ENCODE measurements around the gene KAZN. TPM values are rescaled to one million over a fixed set of nuclear protein-coding genes. Genes with fewer than 3 reads are reported as not detected.

KAZN gene
- total RNA-seq, 2 experiments from 2014 or later: 0.22 to 0.55 TPM

GRCh38 chr1:14624941-14625340, 26.5 kb downstream of the KAZN start:
- TF ChIP-seq CTCF (IDR thresholded peaks at IDR 0.05): no peak
- POLR2A ChIA-PET: no interaction called here

DNA sequence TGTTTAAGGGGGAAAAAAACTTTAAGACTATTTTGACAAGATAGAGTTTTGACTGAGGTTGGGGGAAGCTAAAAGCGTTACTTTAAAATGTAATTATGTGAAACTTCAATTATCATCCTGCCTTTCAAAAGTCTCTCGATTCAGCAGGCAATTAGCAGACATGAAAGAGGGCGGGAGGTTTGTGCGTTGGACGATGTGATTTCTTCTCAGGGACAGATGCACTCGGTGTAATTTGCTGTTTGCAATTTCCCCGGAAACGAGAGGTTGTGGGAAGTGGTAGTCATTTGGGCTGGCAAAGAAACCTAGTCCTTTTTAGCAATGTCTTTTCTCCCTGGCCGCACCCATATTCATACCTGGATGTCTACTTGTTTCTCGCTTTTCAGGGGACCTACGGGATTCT, 27.1 kb downstream of the KAZN start:
- no peak for ATAC-seq (ENCODE audit: poor library complexity)
- Mint-ChIP-seq H3K4me1 (ENCODE audit: low read depth) (no peaks in the 10 kb centered on the region), H3K27ac (no peak overlapping the region), H3K9me3 (no peaks in the 10 kb centered on the region), H3K36me3 (ENCODE audit: low read depth) (no peaks in the 10 kb centered on the region), H3K27me3 (no peaks in the 10 kb centered on the region), H3K4me3 (no peak overlapping the region)
- intact Hi-C loops (cut with DNase I, micrococcal nuclease): no loop called here
- POLR2A ChIA-PET: no interaction called here
- Histone ChIP-seq H3K36me3 (ENCODE audit: insufficient read depth, low read length) (no peaks in the 10 kb centered on the region), H3K4me3 (ENCODE audit: low read length) (no peak overlapping the region), H3K9me3 (ENCODE audit: control insufficient read depth in 1 of 2, insufficient read depth in 1 of 2, low read length in 2 of 2) (no peaks in the 10 kb centered on the region), H3K27me3 (ENCODE audit: control insufficient read depth in 1 of 2, insufficient read depth in 2 of 2, low read length in 2 of 2) (no peaks in the 10 kb centered on the region), H3K27ac (ENCODE audit: low read depth in 1 of 2, low read length in 2 of 2) (no peak overlapping the region), H3K4me1 (ENCODE audit: insufficient read depth, low read length) (no peaks in the 10 kb centered on the region)
- CTCF ChIA-PET: no interaction called here
- no peak for TF ChIP-seq CTCF (IDR thresholded peaks at IDR 0.05)
- no peak for DNase-seq

More at GRCh38 chr1:14624941-14625340, 26.5 kb downstream of the KAZN start:
- Histone ChIP-seq H3K27ac (ENCODE audit: low read depth in 1 of 2, low read length in 2 of 2) (no peak overlapping the region), H3K4me1 (ENCODE audit: insufficient read depth, low read length) (no peaks in the 10 kb centered on the region), H3K4me3 (ENCODE audit: low read length) (no peak overlapping the region), H3K27me3 (ENCODE audit: control insufficient read depth in 1 of 2, insufficient read depth in 2 of 2, low read length in 2 of 2) (no peaks in the 10 kb centered on the region), H3K36me3 (ENCODE audit: insufficient read depth, low read length) (no peaks in the 10 kb centered on the region), H3K9me3 (ENCODE audit: control insufficient read depth in 1 of 2, insufficient read depth in 1 of 2, low read length in 2 of 2) (no peaks in the 10 kb centered on the region)
- DNase-seq (no peak), ATAC-seq (ENCODE audit: poor library complexity) (no peak)
- no peaks in the 10 kb centered on the region for H3K36me3 Mint-ChIP-seq (ENCODE audit: low read depth)
- H3K27ac Mint-ChIP-seq: no peak overlapping the region
- intact Hi-C loops (cut with DNase I, micrococcal nuclease): no loop called here
- H3K9me3 Mint-ChIP-seq: peaks cover under 1% of the 10 kb centered on the region
- no peaks in the 10 kb centered on the region for H3K4me1 Mint-ChIP-seq (ENCODE audit: low read depth)
- H3K27me3 Mint-ChIP-seq: no peaks in the 10 kb centered on the region
- H3K4me3 Mint-ChIP-seq: no peak overlapping the region
- CTCF ChIA-PET: no interaction called here

DNA sequence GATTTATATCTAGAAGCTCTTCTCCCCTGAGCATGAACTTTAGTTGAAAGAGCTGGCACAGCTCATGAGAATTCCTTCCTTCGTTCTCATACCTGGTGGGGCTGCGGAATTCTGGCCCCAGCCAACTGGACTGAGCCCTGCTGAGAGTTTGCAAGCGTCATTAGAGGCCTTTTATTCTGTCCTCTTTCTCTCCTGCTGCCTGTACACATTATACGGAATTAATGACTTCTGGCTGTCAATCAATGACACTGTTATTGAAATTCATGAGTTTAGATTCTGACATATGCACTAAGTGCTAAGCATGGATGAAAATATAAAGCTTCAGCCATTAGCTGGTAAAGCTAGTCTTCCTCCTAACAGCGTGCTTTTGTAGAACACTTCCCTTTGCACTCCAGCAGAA, 27.5 kb downstream of the KAZN start:
- TF ChIP-seq CTCF (IDR thresholded peaks at IDR 0.05): no peak

More for the DNA sequence above, 27.5 kb downstream of the KAZN start:
- H3K4me1 Mint-ChIP-seq (ENCODE audit: low read depth): no peaks in the 10 kb centered on the region
- H3K4me3 Mint-ChIP-seq: no peak overlapping the region
- Histone ChIP-seq H3K27ac (ENCODE audit: low read depth in 1 of 2, low read length in 2 of 2) (no peak overlapping the region), H3K36me3 (ENCODE audit: insufficient read depth, low read length) (no peaks in the 10 kb centered on the region), H3K9me3 (ENCODE audit: control insufficient read depth in 1 of 2, insufficient read depth in 1 of 2, low read length in 2 of 2) (no peaks in the 10 kb centered on the region), H3K4me1 (ENCODE audit: insufficient read depth, low read length) (no peaks in the 10 kb centered on the region), H3K27me3 (ENCODE audit: control insufficient read depth in 1 of 2, insufficient read depth in 2 of 2, low read length in 2 of 2) (no peaks in the 10 kb centered on the region), H3K4me3 (ENCODE audit: low read length) (no peak overlapping the region)
- no peak for ATAC-seq (ENCODE audit: poor library complexity)
- ChIA-PET CTCF (no interaction called here), POLR2A (no interaction called here)
- DNase-seq: no peak
- H3K27ac Mint-ChIP-seq: no peak overlapping the region
- no peaks in the 10 kb centered on the region for H3K36me3 Mint-ChIP-seq (ENCODE audit: low read depth)
- intact Hi-C loops (cut with DNase I, micrococcal nuclease): no loop called here
- H3K27me3 Mint-ChIP-seq: no peaks in the 10 kb centered on the region
- H3K9me3 Mint-ChIP-seq: no peaks in the 10 kb centered on the region

Data from CD4-positive, alpha-beta T cell (primary cell).